GM12878 (cell line): ENCODE measurements around the gene SRCIN1. TPM values are rescaled to one million over a fixed set of nuclear protein-coding genes. Genes with fewer than 3 reads are reported as not detected.

Source experiments
- ATAC-seq: fragments of 200-7000 bp; cut with Tn5 transposase; 3 replicates; pipeline ENCODE4 v1.9.1; 2020; ENCODE audit warnings: mild to moderate bottlenecking, moderate library complexity
- BruUV-seq: library from RNA; stranded (reverse); fragments of 400-500 nt; replicated peaks from 2 replicates; lab custom pipeline; 2021; lab: Mats Ljungman, UMichigan
- CTCF ChIA-PET: fragments of 300-600 bp; sonication (Branson Sonifier 250); formaldehyde crosslinking; extraction: SDS; loops from one replicate; lab custom pipeline; 2021; ENCODE audit warnings: inconsistent platforms; lab: Yijun Ruan, JAX
- POLR2A ChIA-PET: fragments of 350-600 bp; formaldehyde crosslinking; extraction: SDS; loops from one replicate; lab custom pipeline; 2021; ENCODE audit warnings: inconsistent platforms; lab: Charles Lee
- RAD21 ChIA-PET: fragments of 300-600 bp; sonication (Branson Sonifier 250); formaldehyde crosslinking; loops from one replicate; lab custom pipeline; 2023; ENCODE audit warnings: antibody characterized with exemption; ENCODE audit not compliant: unreplicated experiment; lab: Charles Lee
- SMC1A ChIA-PET: fragments of 300-600 bp; sonication (Branson Sonifier 250); formaldehyde crosslinking; loops from one replicate; lab custom pipeline; 2023; ENCODE audit not compliant: unreplicated experiment, uncharacterized antibody; lab: Charles Lee
- DNase-seq: peaks from one replicate; pipeline ENCODE4 v3.0.0-alpha.2; 2011; ENCODE audit warnings: low read depth, low spot score
- FAIRE-seq: peaks from 3 replicates; lab custom pipeline; 2011; peaks lifted over from hg19 to GRCh38; lab: Jason Lieb, UNC
- H2AFZ ChIP-seq: 2 replicates; pipeline ENCODE4 v1.6.0; 2011; ENCODE audit warnings: low read depth, low read length, control low read depth; ENCODE audit not compliant: control insufficient read depth
- H3K27ac ChIP-seq: 2 replicates; pipeline ENCODE4 v1.5.1; 2011; ENCODE audit warnings: control low read depth; ENCODE audit not compliant: control insufficient read depth, insufficient read depth
- H3K27me3 ChIP-seq, 2 experiments: replicated peaks in 1 of 2; 2 replicates each; pipeline versions ENCODE4 v1.6.0 to v1.6.1; 2011; ENCODE audit warnings: low read length in 1 of 2; ENCODE audit not compliant: control insufficient read depth in 2 of 2, insufficient read depth in 2 of 2
- H3K36me3 ChIP-seq, 2 experiments: 2 replicates each; pipeline ENCODE4 v1.5.1; 2011; ENCODE audit warnings: low read length in 1 of 2; ENCODE audit not compliant: control insufficient read depth in 2 of 2, insufficient read depth in 2 of 2
- H3K4me1 ChIP-seq: 2 replicates; pipeline ENCODE4 v1.6.1; 2011; ENCODE audit warnings: mild to moderate bottlenecking, low read length, moderate library complexity, mixed read lengths; ENCODE audit not compliant: control insufficient read depth, insufficient read depth
- H3K4me2 ChIP-seq: 2 replicates; pipeline ENCODE4 v1.6.0; 2011; ENCODE audit warnings: control low read depth; ENCODE audit not compliant: control insufficient read depth, insufficient read depth
- H3K4me3 ChIP-seq: fragments of 200-600 bp; sonication (generic); 2 replicates; pipeline ENCODE4 v1.5.1; 2016
- H3K79me2 ChIP-seq: 2 replicates; pipeline ENCODE4 v1.6.0; 2011; ENCODE audit warnings: low read length; ENCODE audit not compliant: control insufficient read depth, insufficient read depth
- H3K9ac ChIP-seq: 2 replicates; pipeline ENCODE4 v1.8.0; 2011; ENCODE audit warnings: low read length, control low read depth, mixed read lengths; ENCODE audit not compliant: control insufficient read depth, insufficient read depth
- H3K9me3 ChIP-seq: replicated peaks from 3 replicates; pipeline ENCODE4 v1.5.1; 2011; ENCODE audit warnings: mild to moderate bottlenecking, low read length; ENCODE audit not compliant: control insufficient read depth, insufficient read depth
- H4K20me1 ChIP-seq: 2 replicates; pipeline ENCODE4 v1.6.0; 2011; ENCODE audit not compliant: control insufficient read depth, insufficient read depth
- CBFB ChIP-seq: IDR thresholded peaks from 2 replicates; pipeline ENCODE4 v1.6.1; 2016; ENCODE audit warnings: antibody characterized with exemption, low read depth
- CBX3 ChIP-seq: fragments of 200-600 bp; sonication (generic); IDR thresholded peaks from 2 replicates; pipeline ENCODE4 v1.6.1; 2016; ENCODE audit warnings: low read depth, borderline replicate concordance
- ETV6 ChIP-seq, 2 experiments: fragments of 450-650 bp in 1 of 2; IDR thresholded peaks in 1 of 2; conservative IDR thresholded peaks in 1 of 2; 2 replicates each; pipeline ENCODE4 v1.6.1; 2014; ENCODE audit warnings: antibody characterized with exemption in 1 of 2, borderline replicate concordance in 1 of 2, low read depth in 1 of 2, mild to moderate bottlenecking in 1 of 2, moderate library complexity in 1 of 2
- HDAC6 ChIP-seq: fragments of 200-600 bp; sonication (generic); IDR thresholded peaks from one replicate; pipeline ENCODE4 v1.8.0; 2017; ENCODE audit warnings: antibody characterized with exemption; ENCODE audit not compliant: unreplicated experiment
- JUNB ChIP-seq: IDR thresholded peaks from 2 replicates; pipeline ENCODE4 v1.6.1; 2016; ENCODE audit warnings: antibody characterized with exemption, mild to moderate bottlenecking
- JUND ChIP-seq: IDR thresholded peaks from 2 replicates; pipeline ENCODE4 v1.6.1; 2012; ENCODE audit warnings: low read depth, mild to moderate bottlenecking, low read length, improper control_type of control experiment, moderate library complexity
- MEF2B ChIP-seq: fragments of 450-650 bp; IDR thresholded peaks from 2 replicates; pipeline ENCODE4 v1.6.1; 2018; ENCODE audit warnings: mild to moderate bottlenecking, moderate library complexity; ENCODE audit not compliant: partially characterized antibody, poor library complexity, severe bottlenecking
- NFIC ChIP-seq: IDR thresholded peaks from 2 replicates; pipeline ENCODE4 v1.6.1; 2012; ENCODE audit warnings: low read depth, mild to moderate bottlenecking, inconsistent platforms, low read length, moderate library complexity
- NFYA ChIP-seq: IDR thresholded peaks from 2 replicates; pipeline ENCODE4 v1.6.1; 2011; ENCODE audit warnings: low read depth, mild to moderate bottlenecking, low read length, improper control_type of control experiment, borderline replicate concordance
- TARDBP ChIP-seq: IDR thresholded peaks from 2 replicates; pipeline ENCODE4 v1.6.1; 2016; ENCODE audit warnings: borderline replicate concordance
- TCF12 ChIP-seq: IDR thresholded peaks from 2 replicates; pipeline ENCODE4 v1.6.1; 2011; ENCODE audit warnings: low read depth, mild to moderate bottlenecking, low read length
- WGBS: methylation state at CpG from one replicate; pipeline ENCODE4 v1.1.6; 2016; ENCODE audit warnings: low lambda C conversion rate; ENCODE audit not compliant: insufficient replicate concordance, insufficient coverage; ENCODE audit errors: missing lambda C conversion rate; 5-methylcytosine and 5-hydroxymethylcytosine counted together
- in situ Hi-C: fragments of 300-500 bp; cut with MboI; formaldehyde crosslinking; loops from 9 replicates; pipeline ENCODE4 v1.14.3; 2018; ENCODE audit warnings: mixed read lengths
- intact Hi-C: fragments of 100-400 bp; cut with micrococcal nuclease; formaldehyde crosslinking; loops from one replicate; pipeline ENCODE4 v1.14.2; 2022; ENCODE audit not compliant: unreplicated experiment
- polyA plus RNA-seq, 11 experiments: library from polyadenylated mRNA; depleted of rRNA in 4 of 11; unstranded in 6 of 11; stranded (reverse) in 5 of 11; fragments of >200 nt; fragmentation: Nextera tagmentation in 4 of 11; fragmentation: Illumina TruSeq in 1 of 11; extraction: Ambion mirVana in 4 of 11; extraction: Trizol in 1 of 11; gene quantifications; 1 replicate in 1 of 11; 2 replicates in 10 of 11; pipeline versions ENCODE4 v1.2.1 to v1.2.3, GENCODE V29; 2011 to 2016; ENCODE audit warnings: inconsistent platforms in 2 of 11, missing spikeins in 2 of 11, low read depth in 1 of 11
- total RNA-seq, 4 experiments: library from RNA; depleted of rRNA in 3 of 4; stranded (reverse); fragments of >200 nt in 3 of 4; fragmentation: Illumina TruSeq in 1 of 4; extraction: Trizol in 1 of 4; gene quantifications; 2 replicates each; pipeline versions ENCODE4 v1.2.1 to v1.2.3, GENCODE V29; 2013 to 2021
- TF ChIP-seq, protein P1 (sequence below): fragments of 450-650 bp; IDR thresholded peaks from 2 replicates; pipeline ENCODE4 v1.6.1; 2016; ENCODE audit warnings: mild to moderate bottlenecking, moderate library complexity, borderline replicate concordance
- TF ChIP-seq, protein P2 (sequence below): fragments of 450-650 bp; formaldehyde crosslinking; IDR thresholded peaks from 2 replicates; pipeline ENCODE4 v1.5.0; 2022; ENCODE audit warnings: mild to moderate bottlenecking, missing genetic modification characterization

The SRCIN1 gene
- total and polyA plus RNA-seq, 10 of the 15 experiments (the other 5 are each of a cell fraction or from before 2014, with no cell fraction given), result under 0.01 to 0.74 (median 0.20) TPM; not detected in 3

- TF ChIP-seq HDAC6 (no peak), TCF12 (no peak), JUND (no peak), NFYA (no peak), MEF2B (no peak), TARDBP (no peak), ETV6 (conservative IDR thresholded peaks at IDR 0.05 in 1 of 2, IDR thresholded peaks at IDR 0.05 in 1 of 2; ENCODE audit: borderline replicate concordance in 1 of 2, low read depth in 1 of 2) (no peak), CBX3 (no peak), CBFB (no peak), NFIC (no peak), JUNB (no peak)
- TF ChIP-seq, protein P1, sequence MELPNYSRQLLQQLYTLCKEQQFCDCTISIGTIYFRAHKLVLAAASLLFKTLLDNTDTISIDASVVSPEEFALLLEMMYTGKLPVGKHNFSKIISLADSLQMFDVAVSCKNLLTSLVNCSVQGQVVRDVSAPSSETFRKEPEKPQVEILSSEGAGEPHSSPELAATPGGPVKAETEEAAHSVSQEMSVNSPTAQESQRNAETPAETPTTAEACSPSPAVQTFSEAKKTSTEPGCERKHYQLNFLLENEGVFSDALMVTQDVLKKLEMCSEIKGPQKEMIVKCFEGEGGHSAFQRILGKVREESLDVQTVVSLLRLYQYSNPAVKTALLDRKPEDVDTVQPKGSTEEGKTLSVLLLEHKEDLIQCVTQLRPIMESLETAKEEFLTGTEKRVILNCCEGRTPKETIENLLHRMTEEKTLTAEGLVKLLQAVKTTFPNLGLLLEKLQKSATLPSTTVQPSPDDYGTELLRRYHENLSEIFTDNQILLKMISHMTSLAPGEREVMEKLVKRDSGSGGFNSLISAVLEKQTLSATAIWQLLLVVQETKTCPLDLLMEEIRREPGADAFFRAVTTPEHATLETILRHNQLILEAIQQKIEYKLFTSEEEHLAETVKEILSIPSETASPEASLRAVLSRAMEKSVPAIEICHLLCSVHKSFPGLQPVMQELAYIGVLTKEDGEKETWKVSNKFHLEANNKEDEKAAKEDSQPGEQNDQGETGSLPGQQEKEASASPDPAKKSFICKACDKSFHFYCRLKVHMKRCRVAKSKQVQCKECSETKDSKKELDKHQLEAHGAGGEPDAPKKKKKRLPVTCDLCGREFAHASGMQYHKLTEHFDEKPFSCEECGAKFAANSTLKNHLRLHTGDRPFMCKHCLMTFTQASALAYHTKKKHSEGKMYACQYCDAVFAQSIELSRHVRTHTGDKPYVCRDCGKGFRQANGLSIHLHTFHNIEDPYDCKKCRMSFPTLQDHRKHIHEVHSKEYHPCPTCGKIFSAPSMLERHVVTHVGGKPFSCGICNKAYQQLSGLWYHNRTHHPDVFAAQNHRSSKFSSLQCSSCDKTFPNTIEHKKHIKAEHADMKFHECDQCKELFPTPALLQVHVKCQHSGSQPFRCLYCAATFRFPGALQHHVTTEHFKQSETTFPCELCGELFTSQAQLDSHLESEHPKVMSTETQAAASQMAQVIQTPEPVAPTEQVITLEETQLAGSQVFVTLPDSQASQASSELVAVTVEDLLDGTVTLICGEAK, result no peak
- TF ChIP-seq, protein P2, sequence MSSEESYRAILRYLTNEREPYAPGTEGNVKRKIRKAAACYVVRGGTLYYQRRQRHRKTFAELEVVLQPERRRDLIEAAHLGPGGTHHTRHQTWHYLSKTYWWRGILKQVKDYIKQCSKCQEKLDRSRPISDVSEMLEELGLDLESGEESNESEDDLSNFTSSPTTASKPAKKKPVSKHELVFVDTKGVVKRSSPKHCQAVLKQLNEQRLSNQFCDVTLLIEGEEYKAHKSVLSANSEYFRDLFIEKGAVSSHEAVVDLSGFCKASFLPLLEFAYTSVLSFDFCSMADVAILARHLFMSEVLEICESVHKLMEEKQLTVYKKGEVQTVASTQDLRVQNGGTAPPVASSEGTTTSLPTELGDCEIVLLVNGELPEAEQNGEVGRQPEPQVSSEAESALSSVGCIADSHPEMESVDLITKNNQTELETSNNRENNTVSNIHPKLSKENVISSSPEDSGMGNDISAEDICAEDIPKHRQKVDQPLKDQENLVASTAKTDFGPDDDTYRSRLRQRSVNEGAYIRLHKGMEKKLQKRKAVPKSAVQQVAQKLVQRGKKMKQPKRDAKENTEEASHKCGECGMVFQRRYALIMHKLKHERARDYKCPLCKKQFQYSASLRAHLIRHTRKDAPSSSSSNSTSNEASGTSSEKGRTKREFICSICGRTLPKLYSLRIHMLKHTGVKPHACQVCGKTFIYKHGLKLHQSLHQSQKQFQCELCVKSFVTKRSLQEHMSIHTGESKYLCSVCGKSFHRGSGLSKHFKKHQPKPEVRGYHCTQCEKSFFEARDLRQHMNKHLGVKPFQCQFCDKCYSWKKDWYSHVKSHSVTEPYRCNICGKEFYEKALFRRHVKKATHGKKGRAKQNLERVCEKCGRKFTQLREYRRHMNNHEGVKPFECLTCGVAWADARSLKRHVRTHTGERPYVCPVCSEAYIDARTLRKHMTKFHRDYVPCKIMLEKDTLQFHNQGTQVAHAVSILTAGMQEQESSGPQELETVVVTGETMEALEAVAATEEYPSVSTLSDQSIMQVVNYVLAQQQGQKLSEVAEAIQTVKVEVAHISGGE, result no peak
- 95% methylated on average over 2 of the region's 2 CpGs for WGBS
- in situ Hi-C loops, result no loop called here
- DNase-seq (no peak), ATAC-seq (no peak), FAIRE-seq (no peak)
- Histone ChIP-seq H3K9ac (no peak overlapping the region), H3K4me3 (no peak overlapping the region), H3K4me2 (no peak overlapping the region), H3K36me3 (no peaks in the 10 kb centered on the region), H3K27me3 (no peaks in the 10 kb centered on the region), H3K9me3 (peaks cover 1% of the 10 kb centered on the region; the same call in 1 of the 3 replicates), H2AFZ (no peak overlapping the region), H3K27ac (no peak overlapping the region), H4K20me1 (no peaks in the 10 kb centered on the region), H3K4me1 (peaks cover 6% of the 10 kb centered on the region), H3K79me2 (no peaks in the 10 kb centered on the region)
- intact Hi-C loops, result no loop called here
- SMC1A ChIA-PET, result interaction anchor here (0.9 to 1.4 kb wide), 2 partner anchors 24 to 25 kb away, joined by 3 to 5 read pairs; no protein-coding TSS in a partner anchor
- POLR2A ChIA-PET, result no interaction called here
- RAD21 ChIA-PET, result no interaction called here
- CTCF ChIA-PET, result interaction anchor here (0.9 kb wide), 1 partner anchor 35 kb away, joined by 3 read pairs; no protein-coding TSS in a partner anchor
- no TSS peak for BruUV-seq
These were observed 22.2 kb upstream of the SRCIN1 start for GRCh38 chr17:38627957-38628356.
